K562 (cell line): ENCODE measurements around the gene SLC38A10. TPM values are rescaled to one million over a fixed set of nuclear protein-coding genes. Genes with fewer than 3 reads are reported as not detected.

ENCODE experiments used
- ATAC-seq: fragments of 200-7000 bp; cut with Tn5 transposase; 3 replicates; pipeline ENCODE4 v1.9.1; 2020; ENCODE audit warnings: moderate library complexity
- BruUV-seq: library from RNA; stranded (reverse); fragments of 400-500 nt; replicated peaks from 2 replicates; lab custom pipeline; 2021; lab: Mats Ljungman, UMichigan
- CTCF ChIA-PET: fragments of 300-600 bp; formaldehyde crosslinking; extraction: SDS; loops from one replicate; lab custom pipeline; 2021; ENCODE audit warnings: low intra/inter-chr PET ratio; lab: Yijun Ruan, JAX
- POLR2A ChIA-PET: fragments of 300-600, 350-650 bp; sonication (Branson Sonifier 250); formaldehyde crosslinking; extraction: SDS; loops from one replicate; lab custom pipeline; 2021; ENCODE audit warnings: antibody characterized with exemption, inconsistent platforms; lab: Yijun Ruan, JAX
- DNase-seq, 4 experiments: peaks; one replicate each; pipeline versions ENCODE4 v3.0.0 to v3.0.0-alpha.2; 2011 to 2018; ENCODE audit warnings: low spot score in 3 of 4, mixed read lengths in 3 of 4; ENCODE audit errors: extremely low read depth in 1 of 4
- FAIRE-seq: peaks from 2 replicates; lab custom pipeline; 2011; peaks lifted over from hg19 to GRCh38; lab: Jason Lieb, UNC
- H2AFZ ChIP-seq: 2 replicates; pipeline ENCODE4 v1.6.0; 2011; ENCODE audit warnings: low read depth, low read length, control low read depth, inconsistent platforms
- H3K27ac ChIP-seq: fragments of 200-600 bp; 3 replicates; pipeline ENCODE4 v1.8.0; 2011; ENCODE audit warnings: low read depth, mild to moderate bottlenecking, control low read depth, inconsistent platforms, low read length, moderate library complexity, mixed read lengths; ENCODE audit errors: extremely low read depth
- H3K27me3 ChIP-seq, 2 experiments: fragments of 300-600 bp in 1 of 2; 2 replicates in 1 of 2; 3 replicates in 1 of 2; pipeline versions ENCODE4 v1.6.0 to v1.8.0; 2011; ENCODE audit warnings: inconsistent platforms in 2 of 2, low read length in 2 of 2, mild to moderate bottlenecking in 1 of 2, mixed read lengths in 1 of 2, moderate library complexity in 1 of 2; ENCODE audit not compliant: control insufficient read depth in 2 of 2, insufficient read depth in 2 of 2
- H3K36me3 ChIP-seq: fragments of 300-600 bp; 3 replicates; pipeline ENCODE4 v1.8.0; 2011; ENCODE audit warnings: mild to moderate bottlenecking, low read length, inconsistent platforms; ENCODE audit not compliant: control insufficient read depth, insufficient read depth
- H3K4me1 ChIP-seq, 2 experiments: fragments of 200-600 bp in 1 of 2; replicated peaks in 1 of 2; 2 replicates in 1 of 2; 3 replicates in 1 of 2; pipeline versions ENCODE4 v1.5.1 to v1.8.0; 2011; ENCODE audit warnings: inconsistent platforms in 2 of 2, low read length in 2 of 2, mild to moderate bottlenecking in 1 of 2, mixed read lengths in 1 of 2, moderate library complexity in 1 of 2; ENCODE audit not compliant: control insufficient read depth in 2 of 2, insufficient read depth in 2 of 2
- H3K4me2 ChIP-seq: 2 replicates; pipeline ENCODE4 v1.6.1; 2011; ENCODE audit warnings: low read length, control low read depth, inconsistent platforms, mixed read lengths; ENCODE audit not compliant: insufficient read depth
- H3K4me3 ChIP-seq: fragments of 200-600 bp; sonication (generic), shearing (Covaris generic); 2 replicates; pipeline ENCODE4 v1.5.1; 2016; ENCODE audit warnings: control low read depth, inconsistent platforms
- H3K79me2 ChIP-seq: fragments of 200-600 bp; 3 replicates; pipeline ENCODE4 v1.8.0; 2011; ENCODE audit warnings: low read length, inconsistent platforms; ENCODE audit not compliant: control insufficient read depth, insufficient read depth
- H3K9ac ChIP-seq, 2 experiments: 2 replicates each; pipeline versions ENCODE4 v1.6.0 to v1.6.1; 2011; ENCODE audit warnings: low read depth in 2 of 2, low read length in 2 of 2, control low read depth in 1 of 2, inconsistent platforms in 1 of 2, mild to moderate bottlenecking in 1 of 2, mixed read lengths in 1 of 2; ENCODE audit not compliant: insufficient read depth in 1 of 2
- H3K9me1 ChIP-seq: one replicate; pipeline ENCODE4 v1.6.0; 2011; ENCODE audit warnings: inconsistent platforms, mild to moderate bottlenecking, low read length, moderate library complexity; ENCODE audit not compliant: control insufficient read depth, insufficient read depth
- H3K9me3 ChIP-seq: replicated peaks from 2 replicates; pipeline ENCODE4 v1.5.1; 2011; ENCODE audit warnings: low read depth, low read length, inconsistent platforms; ENCODE audit not compliant: control insufficient read depth, insufficient read depth
- H4K20me1 ChIP-seq: replicated peaks from 2 replicates; pipeline ENCODE4 v1.6.1; 2011; ENCODE audit warnings: low read length, inconsistent platforms, mixed read lengths; ENCODE audit not compliant: control insufficient read depth, insufficient read depth
- ARID1B ChIP-seq: fragments of 450-650 bp; IDR thresholded peaks from 2 replicates; pipeline ENCODE4 v1.6.1; 2016; ENCODE audit warnings: antibody characterized with exemption, mild to moderate bottlenecking, inconsistent platforms
- CBFA2T3 ChIP-seq: fragments of 450-650 bp; IDR thresholded peaks from 2 replicates; pipeline ENCODE4 v1.6.1; 2017
- ERF ChIP-seq: fragments of 450-650 bp; formaldehyde crosslinking; IDR thresholded peaks from 2 replicates; pipeline ENCODE4 v1.4.0; 2020; ENCODE audit warnings: mild to moderate bottlenecking, mixed read lengths
- HDAC6 ChIP-seq: IDR thresholded peaks from 2 replicates; pipeline ENCODE4 v1.6.1; 2012; ENCODE audit warnings: low read depth, mild to moderate bottlenecking, control low read depth, inconsistent platforms, low read length, moderate library complexity
- JUNB ChIP-seq: fragments of 450-650 bp; formaldehyde crosslinking; conservative IDR thresholded peaks from 2 replicates; pipeline ENCODE4 v1.4.0; 2020; ENCODE audit warnings: mild to moderate bottlenecking
- PCBP1 ChIP-seq: fragments of 200-400 bp; formaldehyde crosslinking; IDR thresholded peaks from 2 replicates; pipeline ENCODE4 v1.6.1; 2018; ENCODE audit warnings: mild to moderate bottlenecking, low read depth, low read length; ENCODE audit not compliant: poor library complexity, severe bottlenecking
- SOX6 ChIP-seq: fragments of 450-650 bp; IDR thresholded peaks from 2 replicates; pipeline ENCODE4 v1.6.1; 2014; ENCODE audit warnings: mild to moderate bottlenecking
- SPI1 ChIP-seq: IDR thresholded peaks from 2 replicates; pipeline ENCODE4 v1.6.1; 2011; ENCODE audit warnings: low read depth, low read length, control low read depth, borderline replicate concordance
- ZNF121 ChIP-seq: sonication (generic); formaldehyde crosslinking; conservative IDR thresholded peaks from 2 replicates; pipeline ENCODE4 v1.8.0; 2022; ENCODE audit warnings: missing genetic modification reagents
- ZNF311 ChIP-seq: fragments of 250-450 bp; sonication (Bioruptor Pico); IDR thresholded peaks from 2 replicates; pipeline ENCODE4 v1.4.0; 2020; ENCODE audit warnings: mild to moderate bottlenecking, moderate library complexity
- WGBS: fragments of 100-300 bp; shearing (Covaris generic); methylation state at CpG from one replicate; pipeline ENCODE4 v1.1.6; 2016; ENCODE audit warnings: low coverage, mixed read lengths; ENCODE audit not compliant: insufficient coverage; ENCODE audit errors: missing lambda C conversion rate; 5-methylcytosine and 5-hydroxymethylcytosine counted together
- in situ Hi-C: fragments of 300-500 bp; cut with MboI; formaldehyde crosslinking; loops from 4 replicates; pipeline ENCODE4 v1.15.0; 2018; ENCODE audit warnings: inconsistent platforms, mixed read lengths
- intact Hi-C: fragments of 100-400 bp; cut with micrococcal nuclease; formaldehyde crosslinking; loops from 2 replicates; pipeline ENCODE4 v1.14.2; 2022
- polyA plus RNA-seq, 8 experiments: library from polyadenylated mRNA; depleted of rRNA in 4 of 8; stranded (reverse) in 5 of 8; unstranded in 3 of 8; fragments of >200 nt; fragmentation: Nextera tagmentation in 2 of 8; fragmentation: Illumina TruSeq in 1 of 8; extraction: Ambion mirVana in 2 of 8; extraction: Trizol in 1 of 8; gene quantifications; 2 replicates each; pipeline versions ENCODE4 v1.2.1 to v1.2.3, GENCODE V29; 2011 to 2014; ENCODE audit warnings: inconsistent platforms in 1 of 8, missing spikeins in 1 of 8
- total RNA-seq, 7 experiments: library from RNA; depleted of rRNA in 6 of 7; stranded (reverse); fragments of >200 nt in 6 of 7; fragmentation: Illumina TruSeq in 2 of 7; extraction: Trizol in 2 of 7; gene quantifications; 2 replicates each; pipeline versions ENCODE4 v1.2.1 to v1.2.3, GENCODE V29; 2011 to 2021; ENCODE audit warnings: low replicate concordance in 1 of 7

The SLC38A10 gene
- total and polyA plus RNA-seq, 9 of the 15 experiments (the other 6 are each of a cell fraction or from before 2014, with no cell fraction given): 0.45 to 54.2 (median 13.8) TPM

DNA sequence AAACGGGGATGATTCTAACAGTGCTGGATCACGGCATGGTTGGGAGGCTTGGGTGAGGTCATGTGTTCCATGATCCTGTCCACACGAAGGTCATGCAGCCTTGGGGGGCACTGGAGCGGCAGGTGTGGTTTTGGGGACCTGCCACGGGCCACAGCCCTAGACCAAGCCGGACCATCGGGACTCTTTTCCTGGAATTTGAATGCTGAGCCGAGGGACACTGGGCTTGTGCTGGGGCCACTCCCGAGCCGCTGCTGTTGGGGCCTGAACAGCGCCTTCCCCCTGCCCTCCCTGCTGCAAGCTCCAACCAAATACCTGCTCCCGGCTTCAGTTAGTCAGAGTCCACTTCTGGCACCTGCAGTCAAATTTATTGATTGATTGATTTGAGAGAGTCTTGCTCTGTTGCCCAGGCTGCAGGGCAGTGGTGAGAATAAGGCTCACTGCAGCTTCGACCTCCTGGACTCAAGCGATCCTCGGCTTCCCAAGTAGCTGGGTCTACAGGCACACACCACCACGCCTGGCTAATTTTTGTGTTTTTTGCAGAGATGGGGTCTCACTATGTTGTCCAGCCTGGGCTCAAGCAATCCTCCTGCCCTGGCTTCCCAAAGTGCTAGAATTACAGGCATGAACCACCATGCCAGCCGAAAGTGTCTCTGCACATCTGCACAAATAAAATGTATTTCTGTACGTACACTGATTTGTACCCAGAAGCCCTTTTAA is 37.2 kb upstream of the SLC38A10 start:
- no peak overlapping the region for H3K27ac ChIP-seq
- WGBS: 17% methylated on average over 17 of the region's 18 CpGs
- in situ Hi-C loops (no loop called here), intact Hi-C loops (no loop called here)
- H3K4me1 ChIP-seq: peaks cover 14 to 83% of the 10 kb centered on the region in 2 experiments
- TF ChIP-seq ZNF121 (CRISPR knock-in tag) (peak; percentile 99), SOX6 (no peak), PCBP1 (no peak)
- no peaks in the 10 kb centered on the region for H3K9me1 ChIP-seq
- POLR2A ChIA-PET: interaction anchor here (0.6 kb wide), 1 partner anchor 96 kb away, joined by 3 read pairs; no protein-coding TSS in a partner anchor
- no peak overlapping the region for H2AFZ ChIP-seq
- H4K20me1 ChIP-seq: 0 out of 2 replicates have a peak, but pooled peaks cover 4% of the 10 kb centered on the region
- DNase-seq (no peak), FAIRE-seq (no peak), ATAC-seq (no peak)
- CTCF ChIA-PET: no interaction called here
- H3K79me2 ChIP-seq: no peaks in the 10 kb centered on the region
- no TSS peak for BruUV-seq
- peaks cover 6 to 16% of the 10 kb centered on the region in 2 experiments; a peak in 3 of 5 replicates for H3K27me3 ChIP-seq
- no peaks in the 10 kb centered on the region for H3K36me3 ChIP-seq
- H3K4me2 ChIP-seq: no peak overlapping the region
- peak overlapping the region in 1 of 2 experiments; percentile 50; a peak in 2 of 4 replicates for H3K9ac ChIP-seq
- H3K9me3 ChIP-seq: no peaks in the 10 kb centered on the region
- H3K4me3 ChIP-seq: no peak overlapping the region

DNA sequence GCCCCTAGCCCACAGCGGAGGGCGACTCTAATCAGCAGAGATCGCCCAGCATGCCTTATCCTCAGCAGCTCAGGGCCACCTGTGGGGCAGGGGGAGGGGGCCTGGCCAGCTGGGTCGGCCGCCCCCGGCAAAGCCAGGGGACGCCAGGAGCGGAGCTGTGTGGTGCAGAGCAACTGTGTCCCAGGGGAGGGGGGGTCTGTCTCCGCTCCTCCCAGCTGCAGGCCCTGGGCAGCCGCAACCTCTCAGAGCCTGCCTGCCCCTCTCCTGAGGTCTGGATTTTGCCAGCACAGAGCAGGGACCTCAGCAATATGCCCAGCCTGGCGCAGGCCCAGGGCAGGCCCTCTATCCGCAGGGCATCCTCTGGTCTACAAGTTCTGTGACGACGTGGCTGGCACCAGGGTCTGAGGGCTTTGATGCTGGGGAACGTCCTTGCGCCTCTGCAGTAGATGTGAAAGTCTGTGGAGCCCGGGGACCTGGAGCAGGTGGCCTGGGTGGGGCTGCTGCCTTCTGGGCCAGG is 36.5 kb upstream of the SLC38A10 start:
- no peaks in the 10 kb centered on the region for H3K9me1 ChIP-seq
- FAIRE-seq (no peak), DNase-seq (peak in 1 of 4 experiments; percentile 27), ATAC-seq (no peak)
- no peak overlapping the region for H3K27ac ChIP-seq
- H3K4me2 ChIP-seq: no peak overlapping the region
- no peaks in the 10 kb centered on the region for H3K36me3 ChIP-seq
- H4K20me1 ChIP-seq: 0 out of 2 replicates have a peak, but pooled peaks cover 4% of the 10 kb centered on the region
- in situ Hi-C loops: no loop called here
- POLR2A ChIA-PET: interaction anchor here (0.6 to 1.0 kb wide), 2 partner anchors 34 to 97 kb away, joined by 3 read pairs; no protein-coding TSS in a partner anchor
- H3K27me3 ChIP-seq: peaks cover 6 to 16% of the 10 kb centered on the region in 2 experiments; a peak in 3 of 5 replicates
- intact Hi-C loops: no loop called here
- CTCF ChIA-PET: no interaction called here
- H3K4me1 ChIP-seq: peaks cover 14 to 77% of the 10 kb centered on the region in 2 experiments
- H2AFZ ChIP-seq: no peak overlapping the region
- no peak overlapping the region for H3K4me3 ChIP-seq
- TF ChIP-seq ARID1B (no peak), CBFA2T3 (peak; percentile 8; the same call in 1 of the 2 replicates), SPI1 (no peak), ERF (CRISPR knock-in tag) (no peak), HDAC6 (no peak), ZNF311 (CRISPR knock-in tag) (no peak), JUNB (CRISPR knock-in tag) (no peak)
- TF ChIP-seq, all 486 proteins: peak for 1
- Histone ChIP-seq H3K9me3 (no peaks in the 10 kb centered on the region), H3K9ac (peak overlapping the region in 1 of 2 experiments; percentile 71; a peak in 2 of 4 replicates), H3K79me2 (no peaks in the 10 kb centered on the region)
- BruUV-seq: no TSS peak
- WGBS: 44% methylated on average over 16 of the region's 17 CpGs
